Kidney (tissue), 14 donors: ENCODE data around the gene SWSAP1. TPM values are rescaled to one million over a fixed set of nuclear protein-coding genes. Genes with fewer than 3 reads are reported as not detected.
A peak's percentile ranks its signal among the peaks of the same experiment; 100 is the strongest.

Source experiments
- DNase-seq, 5 donors: peaks; one replicate each; pipeline ENCODE4 v3.0.0-alpha.2; 2013 to 2020
- FAIRE-seq: peaks from 2 replicates; lab custom pipeline; 2012; peaks lifted over from hg19 to GRCh38; lab: Jason Lieb, UNC
- H3K27ac ChIP-seq, 2 donors: one replicate each; pipeline ENCODE4 v1.7.0; 2013; ENCODE audit warnings: low read depth in 2 of 2, low read length in 2 of 2, inconsistent platforms in 1 of 2
- H3K27me3 ChIP-seq: one replicate; pipeline ENCODE4 v1.7.1; 2013; ENCODE audit warnings: low read length, inconsistent platforms; ENCODE audit not compliant: control insufficient read depth, insufficient read depth
- H3K36me3 ChIP-seq, 3 donors: one replicate each; pipeline versions ENCODE4 v1.7.0 to v1.7.1; 2013; ENCODE audit warnings: low read length in 3 of 3, control low read depth in 1 of 3, inconsistent platforms in 1 of 3; ENCODE audit not compliant: insufficient read depth in 3 of 3, control insufficient read depth in 2 of 3
- H3K4me1 ChIP-seq, 3 donors: one replicate each; pipeline versions ENCODE4 v1.7.0 to v1.7.1; 2013; ENCODE audit warnings: low read length in 3 of 3, inconsistent platforms in 1 of 3, low read depth in 1 of 3; ENCODE audit not compliant: control insufficient read depth in 2 of 3, insufficient read depth in 2 of 3
- H3K4me3 ChIP-seq, 3 donors: one replicate each; pipeline versions ENCODE4 v1.7.0 to v1.8.1; 2013; ENCODE audit warnings: low read length in 3 of 3, control low read depth in 1 of 3, inconsistent platforms in 1 of 3
- H3K9ac ChIP-seq, 3 donors: one replicate each; pipeline versions ENCODE4 v1.7.0 to v1.7.1; 2013; ENCODE audit warnings: low read length in 3 of 3, control low read depth in 1 of 3, inconsistent platforms in 1 of 3
- H3K9me3 ChIP-seq, 3 donors: one replicate each; pipeline versions ENCODE4 v1.7.0 to v1.7.1; 2013; ENCODE audit warnings: low read length in 3 of 3, control low read depth in 1 of 3, inconsistent platforms in 1 of 3; ENCODE audit not compliant: control insufficient read depth in 2 of 3, insufficient read depth in 1 of 3
- CTCF ChIP-seq: IDR thresholded peaks from 3 replicates; pipeline ENCODE4 v1.5.1; 2012; ENCODE audit warnings: mild to moderate bottlenecking, moderate library complexity, borderline replicate concordance; ENCODE audit not compliant: insufficient read depth; ENCODE audit errors: extremely low read depth
- intact Hi-C: fragments of 100-400 bp; cut with DNase I; formaldehyde crosslinking; loops from one replicate; pipeline ENCODE4 v1.11.1; 2022
- polyA plus RNA-seq: library from polyadenylated mRNA; stranded (reverse); fragments of 350-450 nt; fragmentation: Illumina TruSeq; extraction: RNeasy Lipid Tissue Mini Kit (QIAGEN cat#74804); gene quantifications from one replicate; pipeline ENCODE4 v1.2.3, GENCODE V29; 2014; ENCODE audit warnings: low read depth, low replicate concordance; ENCODE audit not compliant: insufficient read depth
- total RNA-seq: library from RNA; stranded (reverse); fragmentation: NEBNext Ultra II Directional; extraction: Animal tissue kit (Norgen Biotek cat#: 25700); gene quantifications from one replicate; pipeline ENCODE4 v1.2.1, GENCODE V29; 2021
- donor health status: control.
- donor health status: control.
- donor health status: control.
- donor health status: control.
- donor health status: control.
- donor health status: DM: yes; HTN: yes; CAD: no.
- donor health status: Normal renal cell carcinoma (clear cell type).

SWSAP1 gene
- total and polyA plus RNA-seq, 2 donors from 2014 or later: 4.1 to 6.2 TPM

- no peak for FAIRE-seq
Measured at GRCh38 chr19:11399667-11400066, 25.2 kb downstream of the SWSAP1 start.

GRCh38 chr19:11400798-11401197 is 26.3 kb downstream of the SWSAP1 start:
- TF ChIP-seq CTCF: no peak
- H3K4me3 ChIP-seq: no peak overlapping the region
- no peaks in the 10 kb centered on the region for H3K27me3 ChIP-seq
- intact Hi-C loops: no loop called here
- no peaks in the 10 kb centered on the region for H3K9me3 ChIP-seq
- no peak for FAIRE-seq
- DNase-seq: peak in 2 of 5 donors; percentile 12 to 23
- H3K4me1 ChIP-seq: no peaks in the 10 kb centered on the region
- H3K36me3 ChIP-seq: peaks cover 0 to 21% (median 2%) of the 10 kb centered on the region in 3 donors
- H3K9ac ChIP-seq: no peak overlapping the region
- H3K27ac ChIP-seq: no peak overlapping the region

More at GRCh38 chr19:11399667-11400066, 25.2 kb downstream of the SWSAP1 start:
- H3K27me3 ChIP-seq: no peaks in the 10 kb centered on the region
- H3K4me1 ChIP-seq: no peaks in the 10 kb centered on the region
- TF ChIP-seq CTCF: no peak
- no peak overlapping the region for H3K27ac ChIP-seq
- DNase-seq: no peak
- H3K9me3 ChIP-seq: no peaks in the 10 kb centered on the region
- no peak overlapping the region for H3K9ac ChIP-seq
- peaks cover 0 to 21% (median 2%) of the 10 kb centered on the region in 3 donors for H3K36me3 ChIP-seq
- no peak overlapping the region for H3K4me3 ChIP-seq
- intact Hi-C loops: no loop called here

GRCh38 chr19:11401808-11402543 is 27.5 kb downstream of the SWSAP1 start:
- Histone ChIP-seq H3K36me3 (peaks cover 0 to 23% (median 4%) of the 10 kb centered on the region in 3 donors), H3K27me3 (no peaks in the 10 kb centered on the region), H3K9me3 (no peaks in the 10 kb centered on the region), H3K4me3 (no peak overlapping the region), H3K27ac (no peak overlapping the region), H3K9ac (no peak overlapping the region), H3K4me1 (no peaks in the 10 kb centered on the region)
- TF ChIP-seq CTCF: no peak
- FAIRE-seq (no peak), DNase-seq (peak in 1 of 5 donors; percentile 72)
- intact Hi-C loops: no loop called here
